Endothelial cell (in vitro differentiated cells): ENCODE results near the gene DOCK10. TPM values are rescaled to one million over a fixed set of nuclear protein-coding genes. Genes with fewer than 3 reads are reported as not detected.

Source experiments
- DNase-seq: peaks from one replicate; pipeline ENCODE4 v3.0.0; 2021; ENCODE audit warnings: low spot score
- H3K27ac Mint-ChIP-seq: one replicate; pipeline ENCODE4 v1.8.0; 2021; ENCODE audit warnings: mixed read lengths, inconsistent platforms; ENCODE audit not compliant: unreplicated experiment
- H3K27me3 Mint-ChIP-seq: one replicate; pipeline ENCODE4 v1.8.0; 2021; ENCODE audit warnings: mild to moderate bottlenecking, moderate library complexity, mixed read lengths, inconsistent platforms; ENCODE audit not compliant: unreplicated experiment
- H3K36me3 Mint-ChIP-seq: one replicate; pipeline ENCODE4 v1.8.0; 2021; ENCODE audit warnings: mild to moderate bottlenecking, low read depth, mixed read lengths, inconsistent platforms; ENCODE audit not compliant: unreplicated experiment
- H3K4me1 Mint-ChIP-seq: one replicate; pipeline ENCODE4 v1.8.0; 2021; ENCODE audit warnings: mild to moderate bottlenecking, mixed read lengths, inconsistent platforms; ENCODE audit not compliant: unreplicated experiment
- H3K4me3 Mint-ChIP-seq: one replicate; pipeline ENCODE4 v1.8.0; 2021; ENCODE audit warnings: mild to moderate bottlenecking, mixed read lengths, inconsistent platforms; ENCODE audit not compliant: unreplicated experiment
- H3K9me3 Mint-ChIP-seq: one replicate; pipeline ENCODE4 v1.8.0; 2021; ENCODE audit warnings: mixed read lengths, inconsistent platforms; ENCODE audit not compliant: unreplicated experiment
- total RNA-seq: library from RNA; stranded (reverse); fragmentation: NEBNext Ultra II Directional; extraction: Animal tissue kit (Norgen Biotek cat#: 25700); gene quantifications from one replicate; pipeline ENCODE4 v1.2.1, GENCODE V29; 2021; ENCODE audit not compliant: unreplicated experiment
- TF ChIP-seq, protein P1 (sequence below): fragments of 200-600 bp; sonication (generic); IDR thresholded peaks from one replicate; pipeline ENCODE4 v1.5.0; 2021; ENCODE audit warnings: antibody characterized with exemption; ENCODE audit not compliant: unreplicated experiment

Gene DOCK10
- total RNA-seq, 1 donor from 2014 or later: 7.6 TPM

DNA sequence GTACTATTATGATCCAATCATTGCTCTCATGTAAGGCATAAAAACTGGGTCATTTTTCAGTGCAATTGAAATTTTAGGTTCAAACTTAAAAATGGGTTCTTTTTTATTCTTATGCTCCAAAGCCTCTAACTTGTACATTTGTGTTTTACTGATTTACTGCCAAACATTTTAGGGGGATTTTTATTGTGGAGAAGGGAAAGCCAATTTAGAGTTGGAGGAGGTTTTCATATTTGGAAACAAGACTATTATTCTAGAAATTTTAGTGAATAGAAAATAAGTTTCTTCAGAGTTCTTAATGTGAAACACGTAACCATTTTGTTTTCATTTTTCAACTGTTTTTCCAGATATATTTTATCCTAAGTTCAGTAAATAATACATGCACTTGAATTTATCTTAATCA lies 138.6 kb downstream of the DOCK10 start:
- Mint-ChIP-seq H3K4me1 (no peaks in the 10 kb centered on the region), H3K36me3 (no peaks in the 10 kb centered on the region), H3K4me3 (no peak overlapping the region), H3K27ac (no peak overlapping the region), H3K27me3 (no peaks in the 10 kb centered on the region), H3K9me3 (no peaks in the 10 kb centered on the region)
- TF ChIP-seq, protein P1, sequence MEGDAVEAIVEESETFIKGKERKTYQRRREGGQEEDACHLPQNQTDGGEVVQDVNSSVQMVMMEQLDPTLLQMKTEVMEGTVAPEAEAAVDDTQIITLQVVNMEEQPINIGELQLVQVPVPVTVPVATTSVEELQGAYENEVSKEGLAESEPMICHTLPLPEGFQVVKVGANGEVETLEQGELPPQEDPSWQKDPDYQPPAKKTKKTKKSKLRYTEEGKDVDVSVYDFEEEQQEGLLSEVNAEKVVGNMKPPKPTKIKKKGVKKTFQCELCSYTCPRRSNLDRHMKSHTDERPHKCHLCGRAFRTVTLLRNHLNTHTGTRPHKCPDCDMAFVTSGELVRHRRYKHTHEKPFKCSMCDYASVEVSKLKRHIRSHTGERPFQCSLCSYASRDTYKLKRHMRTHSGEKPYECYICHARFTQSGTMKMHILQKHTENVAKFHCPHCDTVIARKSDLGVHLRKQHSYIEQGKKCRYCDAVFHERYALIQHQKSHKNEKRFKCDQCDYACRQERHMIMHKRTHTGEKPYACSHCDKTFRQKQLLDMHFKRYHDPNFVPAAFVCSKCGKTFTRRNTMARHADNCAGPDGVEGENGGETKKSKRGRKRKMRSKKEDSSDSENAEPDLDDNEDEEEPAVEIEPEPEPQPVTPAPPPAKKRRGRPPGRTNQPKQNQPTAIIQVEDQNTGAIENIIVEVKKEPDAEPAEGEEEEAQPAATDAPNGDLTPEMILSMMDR: no peak
- no peak for DNase-seq

DNA sequence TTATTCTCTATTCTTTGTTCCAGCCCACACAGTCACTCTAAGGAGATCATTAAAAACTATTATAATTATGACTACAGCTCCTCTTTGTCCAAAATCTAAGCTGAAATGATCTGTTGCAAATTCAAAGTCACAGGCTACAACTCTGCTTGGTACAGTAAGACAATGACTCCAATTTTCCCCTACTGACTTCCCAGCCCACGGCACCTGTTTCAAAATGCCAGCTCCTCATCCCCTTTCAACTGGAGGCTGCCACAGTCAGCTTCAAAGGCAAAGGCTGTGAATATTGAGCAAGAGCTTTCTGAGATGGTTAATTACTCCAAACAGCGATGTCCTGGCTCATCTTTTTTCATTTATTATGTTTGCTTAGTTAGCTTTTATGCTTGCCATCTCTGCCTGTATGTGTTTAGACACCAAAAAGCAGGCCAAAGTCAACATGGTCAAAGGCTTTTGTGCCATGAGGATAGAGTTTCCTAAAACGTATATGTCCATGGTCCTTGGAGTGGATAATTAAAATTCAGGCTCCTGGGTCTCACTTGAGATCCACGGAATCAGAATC lies 141.1 kb downstream of the DOCK10 start:
- no peaks in the 10 kb centered on the region for H3K4me1 Mint-ChIP-seq
- no peak for DNase-seq
- H3K4me3 Mint-ChIP-seq: no peak overlapping the region
- H3K27ac Mint-ChIP-seq: no peak overlapping the region
- H3K36me3 Mint-ChIP-seq: no peaks in the 10 kb centered on the region
- no peaks in the 10 kb centered on the region for H3K27me3 Mint-ChIP-seq
- TF ChIP-seq, protein P1: no peak
- no peaks in the 10 kb centered on the region for H3K9me3 Mint-ChIP-seq

DNA sequence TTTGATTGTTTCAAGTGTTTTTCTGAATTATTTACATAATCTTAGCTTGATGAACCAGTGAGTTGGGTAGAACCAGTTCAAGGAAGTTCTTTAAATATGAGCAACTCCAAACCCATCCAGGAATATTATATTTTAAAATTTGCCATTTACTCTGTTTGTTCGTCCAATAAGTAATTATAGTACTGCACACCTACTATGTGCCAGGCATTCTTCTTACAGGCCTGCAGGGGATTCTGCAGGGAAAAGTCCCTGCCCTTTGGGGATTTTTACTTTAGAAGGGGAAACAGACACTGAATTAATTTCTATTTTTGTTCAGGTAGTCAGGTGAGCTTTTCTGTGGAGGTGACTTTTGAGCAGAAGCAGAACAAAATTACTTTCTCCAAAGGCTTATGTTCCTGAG lies 146.9 kb downstream of the DOCK10 start:
- H3K4me1 Mint-ChIP-seq: no peaks in the 10 kb centered on the region
- TF ChIP-seq, protein P1: no peak
- H3K4me3 Mint-ChIP-seq: no peak overlapping the region
- H3K27ac Mint-ChIP-seq: no peak overlapping the region
- H3K27me3 Mint-ChIP-seq: no peaks in the 10 kb centered on the region
- H3K36me3 Mint-ChIP-seq: no peaks in the 10 kb centered on the region
- H3K9me3 Mint-ChIP-seq: no peaks in the 10 kb centered on the region
- no peak for DNase-seq

DNA sequence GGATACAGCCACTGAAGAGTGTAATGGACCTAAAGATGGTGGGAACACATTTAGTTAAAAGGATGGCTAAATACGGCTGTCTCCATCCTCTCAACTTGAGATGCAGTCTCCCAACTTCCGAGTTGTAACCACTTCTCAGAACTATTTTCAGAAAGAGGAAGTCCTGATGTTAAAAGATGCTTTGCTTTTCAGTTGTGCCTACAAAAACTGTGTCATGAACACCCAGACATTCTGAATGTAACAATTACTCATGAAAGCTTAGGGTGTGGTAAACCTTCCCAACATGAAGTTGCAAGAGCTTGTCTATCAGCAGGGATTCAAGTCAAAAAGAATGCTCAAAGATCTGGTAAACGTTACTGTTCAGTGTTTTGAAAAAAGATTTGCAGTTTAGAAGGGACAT lies 147.9 kb downstream of the DOCK10 start:
- Mint-ChIP-seq H3K4me3 (no peak overlapping the region), H3K36me3 (no peaks in the 10 kb centered on the region), H3K9me3 (no peaks in the 10 kb centered on the region), H3K4me1 (no peaks in the 10 kb centered on the region), H3K27ac (no peak overlapping the region), H3K27me3 (no peaks in the 10 kb centered on the region)
- DNase-seq: no peak
- TF ChIP-seq, protein P1: no peak

DNA sequence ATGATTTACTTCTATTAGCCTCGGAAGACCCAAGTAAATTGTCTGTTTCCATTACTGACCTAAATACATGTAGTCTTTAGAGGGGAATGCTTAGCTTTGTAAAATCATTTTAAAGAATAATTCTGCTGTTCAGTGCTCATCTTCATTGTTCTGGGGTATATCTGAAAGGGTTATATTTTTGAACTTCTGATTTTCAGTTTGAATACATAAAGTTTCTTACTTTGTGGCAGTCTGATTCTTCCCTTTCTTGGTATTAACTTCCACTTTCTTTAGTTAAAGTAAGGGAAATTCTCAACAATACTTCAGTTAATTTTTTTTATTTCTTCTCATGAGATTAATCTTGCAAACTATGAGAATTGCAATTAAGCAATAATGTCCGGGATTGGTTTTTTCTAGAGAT lies 148.4 kb downstream of the DOCK10 start:
- no peak for DNase-seq
- Mint-ChIP-seq H3K4me3 (no peak overlapping the region), H3K36me3 (no peaks in the 10 kb centered on the region), H3K4me1 (no peaks in the 10 kb centered on the region), H3K9me3 (no peaks in the 10 kb centered on the region), H3K27ac (no peak overlapping the region), H3K27me3 (no peaks in the 10 kb centered on the region)
- TF ChIP-seq, protein P1: no peak
